Panc1 (cell line): ENCODE measurements around the gene RPLP1.

Experiments
- CTCF ChIP-seq: fragments of 450-650 bp; IDR thresholded peaks from 2 replicates; pipeline ENCODE4 v1.5.1; 2017; ENCODE audit warnings: mild to moderate bottlenecking
- POLR2AphosphoS5 ChIP-seq: IDR thresholded peaks from 2 replicates; pipeline ENCODE4 v1.6.1; 2012; ENCODE audit warnings: mild to moderate bottlenecking, low read depth, low read length, moderate library complexity
- REST ChIP-seq, 2 experiments: IDR thresholded peaks; 2 replicates each; pipeline ENCODE4 v1.6.1; 2011 to 2012; ENCODE audit warnings: low read depth in 2 of 2, control low read depth in 1 of 2, low read length in 1 of 2, mild to moderate bottlenecking in 1 of 2, moderate library complexity in 1 of 2; ENCODE audit not compliant: insufficient read depth in 1 of 2
- SIN3A ChIP-seq: IDR thresholded peaks from 2 replicates; pipeline ENCODE4 v1.6.1; 2012; ENCODE audit warnings: low read depth, mild to moderate bottlenecking, low read length, moderate library complexity, borderline replicate concordance; ENCODE audit not compliant: insufficient read depth

DNA sequence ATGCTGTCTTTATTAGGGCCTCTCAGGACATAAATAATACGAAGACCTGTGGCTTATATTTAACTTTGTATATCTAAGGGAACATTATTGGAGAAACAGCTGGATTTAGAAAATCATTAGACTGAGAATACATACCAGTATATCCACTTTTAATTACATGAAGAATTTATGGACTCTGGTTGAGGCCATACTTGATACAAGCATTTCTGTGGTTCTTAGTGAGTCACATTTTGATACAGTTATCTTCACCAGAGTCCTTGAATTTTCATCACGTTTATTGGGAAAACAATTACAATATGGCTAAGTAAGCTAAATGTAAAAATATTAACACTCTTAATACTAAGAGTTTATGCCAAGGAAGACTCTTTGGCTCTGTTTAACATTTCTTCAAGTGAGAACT, 28.6 kb upstream of the RPLP1 start:
- TF ChIP-seq CTCF = no peak
- no peak for TF ChIP-seq POLR2AphosphoS5
- TF ChIP-seq REST (IDR thresholded peaks at IDR 0.05; ENCODE audit: insufficient read depth in 1 of 2, low read depth in 2 of 2, low read length in 1 of 2) = no peak
- TF ChIP-seq SIN3A = no peak
